ENCODE data around the gene IL21R.
"Not testable (repeated sequence)": the region's sequence is repeated elsewhere in the genome, so short reads cannot be mapped to it uniquely, and the experiment has no call there.

Gene IL21R

GRCh38 chr16:27377666-27378485 is 24.1 kb upstream of the IL21R start:
- DNase-seq = no peak

GRCh38 chr16:27378871-27379481 is 23.0 kb upstream of the IL21R start:
- no peak for DNase-seq

GRCh38 chr16:27379919-27380318 is 22.1 kb upstream of the IL21R start:
- DNase-seq = no peak

- DNase-seq = no peak
These were observed 20.7 kb upstream of the IL21R start for GRCh38 chr16:27381236-27381635.

GRCh38 chr16:27381974-27382855 is 19.8 kb upstream of the IL21R start:
- DNase-seq = no peak

GRCh38 chr16:27383556-27384243 is 18.3 kb upstream of the IL21R start:
- DNase-seq = no peak

- no peak for DNase-seq
These were observed 17.5 kb upstream of the IL21R start for GRCh38 chr16:27384425-27384824.

- no peak for DNase-seq
These were observed 16.6 kb upstream of the IL21R start for GRCh38 chr16:27385398-27385797.

- no peak for DNase-seq
These were observed 15.3 kb upstream of the IL21R start for GRCh38 chr16:27386674-27387073.

- no peak for DNase-seq
These were observed 14.2 kb upstream of the IL21R start for GRCh38 chr16:27387724-27388123.

GRCh38 chr16:27389272-27389961 is 12.6 kb upstream of the IL21R start:
- DNase-seq = no peak

- no peak for DNase-seq
These were observed 11.8 kb upstream of the IL21R start for GRCh38 chr16:27390151-27390550.

- no peak for DNase-seq
These were observed 9.3 kb upstream of the IL21R start for GRCh38 chr16:27392671-27393070.

- no peak for DNase-seq
These were observed 7.5 kb upstream of the IL21R start for GRCh38 chr16:27394516-27394915.

- DNase-seq = not testable (repeated sequence)
These were observed 3.6 kb upstream of the IL21R start for GRCh38 chr16:27398341-27398893.

GRCh38 chr16:27398894-27399853 is 2.8 kb upstream of the IL21R start:
- DNase-seq = no peak

- DNase-seq = no peak
These were observed 2.0 kb upstream of the IL21R start for GRCh38 chr16:27399969-27400368.

- DNase-seq = no peak
These were observed 988 bp upstream of the IL21R start for GRCh38 chr16:27400751-27401620.

- DNase-seq = no peak
These were observed 592 bp downstream of the IL21R start for GRCh38 chr16:27402569-27402963.
